C4-2B (cell line): ENCODE data around the gene FBXW11.

Experiments used
- H3K27ac ChIP-seq: fragments of 450-650 bp; 2 replicates; pipeline ENCODE4 v1.5.1; 2017
- CTCF ChIP-seq: fragments of 450-650 bp; conservative IDR thresholded peaks from 2 replicates; pipeline ENCODE4 v1.5.1; 2017; ENCODE audit warnings: mild to moderate bottlenecking
- ZFX ChIP-seq: fragments of 450-650 bp; IDR thresholded peaks from 2 replicates; pipeline ENCODE4 v1.6.1; 2017

Gene FBXW11

GRCh38 chr5:171938358-171938757, 68.1 kb downstream of the FBXW11 start:
- H3K27ac ChIP-seq: no peak overlapping the region
- TF ChIP-seq ZFX (no peak), CTCF (no peak)

DNA sequence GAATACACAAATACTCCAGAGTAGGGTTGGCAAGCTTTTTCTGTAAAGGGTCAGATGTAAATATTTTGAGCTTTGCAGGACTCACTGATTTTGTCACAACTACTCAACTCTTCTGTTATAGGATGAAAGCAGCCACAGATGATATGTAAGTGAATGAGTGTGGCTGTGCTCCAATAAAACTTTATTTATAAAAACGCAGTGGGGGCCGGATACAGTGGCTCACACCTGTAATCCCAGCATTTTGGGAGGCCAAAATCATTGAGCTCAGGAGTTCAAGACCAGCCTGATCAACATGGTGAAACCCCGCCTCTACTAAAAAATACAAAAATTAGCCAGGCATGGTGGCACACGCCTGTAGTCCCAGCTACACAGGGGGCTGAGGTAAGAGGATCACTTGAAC, 69.1 kb downstream of the FBXW11 start:
- H3K27ac ChIP-seq: no peak overlapping the region
- TF ChIP-seq ZFX (no peak), CTCF (no peak)

GRCh38 chr5:171934586-171934985, 71.9 kb downstream of the FBXW11 start:
- H3K27ac ChIP-seq: no peak overlapping the region
- TF ChIP-seq CTCF (no peak), ZFX (no peak)

DNA sequence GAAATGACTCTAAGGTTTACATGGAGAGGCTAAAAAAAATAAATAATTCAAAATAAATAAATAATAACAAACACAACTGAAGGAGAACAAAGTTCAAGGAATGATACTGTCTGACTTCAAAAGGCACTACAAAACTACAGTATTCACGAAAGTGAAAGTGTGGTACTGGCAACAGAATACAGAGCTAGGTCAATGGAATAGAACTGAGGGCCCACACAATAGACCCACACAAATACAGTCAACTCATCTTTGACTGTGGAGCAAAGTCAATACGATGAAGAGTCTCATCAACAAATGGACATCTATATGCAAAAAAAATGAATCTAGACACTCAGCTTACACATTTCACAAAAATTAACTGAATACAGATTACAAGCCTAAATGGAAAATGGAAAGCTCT, 75.3 kb downstream of the FBXW11 start:
- H3K27ac ChIP-seq: no peak overlapping the region

GRCh38 chr5:171927345-171927941, 79.0 kb downstream of the FBXW11 start:
- TF ChIP-seq ZFX: no peak
- peak; percentile 44 for TF ChIP-seq CTCF
- no peak overlapping the region for H3K27ac ChIP-seq

More for the DNA sequence above, 75.3 kb downstream of the FBXW11 start:
- TF ChIP-seq ZFX (no peak), CTCF (no peak)

DNA sequence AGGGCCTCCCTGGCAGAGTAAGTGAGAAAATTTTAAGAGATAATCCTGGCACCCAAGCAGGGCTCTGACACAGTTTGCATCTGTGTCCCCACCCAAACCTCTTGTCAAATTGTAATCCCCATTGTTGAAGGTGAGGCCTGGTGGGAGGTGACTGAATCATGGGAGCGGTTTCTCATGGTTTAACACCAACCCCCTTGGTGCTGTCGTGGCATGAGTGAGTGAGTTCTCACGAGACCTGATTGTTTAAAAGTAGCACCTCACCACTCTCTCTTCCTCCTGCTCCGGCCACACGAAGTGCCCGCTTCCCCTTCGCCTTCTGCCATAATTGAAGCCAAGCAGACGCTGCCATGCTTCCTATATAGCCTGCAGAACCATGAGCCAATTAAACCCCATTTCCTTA, 80.1 kb downstream of the FBXW11 start:
- no peak overlapping the region for H3K27ac ChIP-seq
- TF ChIP-seq CTCF (no peak), ZFX (no peak)

DNA sequence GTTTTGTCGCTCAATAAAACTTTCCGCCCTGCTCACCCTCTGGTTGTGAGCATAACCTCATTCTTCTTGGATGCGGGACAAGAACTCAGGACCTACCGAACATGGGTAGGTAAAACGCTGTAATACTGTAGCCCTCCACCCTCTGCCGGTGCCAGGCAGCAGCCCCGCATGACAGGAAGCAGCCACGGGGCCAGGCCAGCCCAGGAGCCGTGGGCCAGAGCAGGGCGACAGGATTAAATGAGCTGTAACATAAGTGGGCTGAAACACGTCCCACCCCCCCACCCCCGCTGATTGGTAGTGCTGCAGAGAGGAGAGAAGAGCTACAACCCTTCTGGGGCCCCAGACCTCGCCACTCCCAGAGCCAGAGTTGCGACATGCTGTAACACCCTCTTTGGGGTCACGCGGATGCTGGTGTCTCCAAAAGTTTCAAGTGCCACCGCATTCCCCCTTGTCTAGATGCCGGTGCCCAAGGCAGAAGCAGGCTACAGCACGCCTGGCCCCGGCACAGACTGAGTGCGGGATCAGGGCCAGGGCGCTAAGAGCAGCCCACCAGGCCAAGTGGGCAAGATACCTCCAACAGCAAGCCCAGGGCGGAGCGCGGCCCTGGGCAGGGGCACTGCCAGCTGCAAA, 81.8 kb downstream of the FBXW11 start:
- no peak overlapping the region for H3K27ac ChIP-seq
- TF ChIP-seq ZFX: no peak
- no peak for TF ChIP-seq CTCF
